Measurements from ENCODE around the gene PFKP. TPM values are rescaled to one million over a fixed set of nuclear protein-coding genes. Genes with fewer than 3 reads are reported as not detected.

PFKP gene
- total RNA-seq, 1 experiment from 2014 or later = 232 TPM

GRCh38 chr10:3143791-3144434 is 76.6 kb downstream of the PFKP start:
- Histone ChIP-seq H3K4me3 (ENCODE audit: low read depth in 2 of 2, low read length in 2 of 2) (no peak overlapping the region), H3K4me1 (ENCODE audit: control insufficient read depth, insufficient read depth, low read length) (no peaks in the 10 kb centered on the region), H3K36me3 (ENCODE audit: control insufficient read depth, insufficient read depth, low read length) (peaks cover 4% of the 10 kb centered on the region; the same call in 1 of the 2 replicates), H3K27me3 (ENCODE audit: control insufficient read depth, insufficient read depth, low read length) (no peaks in the 10 kb centered on the region), H3K27ac (ENCODE audit: low read length) (no peak overlapping the region), H3K9me3 (ENCODE audit: control insufficient read depth, insufficient read depth, low read depth, low read length) (no peaks in the 10 kb centered on the region)
- intact Hi-C loops (cut with micrococcal nuclease; ENCODE audit: unreplicated experiment) = no loop called here
- TF ChIP-seq POLR2AphosphoS5 (IDR thresholded peaks at IDR 0.05; ENCODE audit: low read depth, low read length) = no peak
- no peak for TF ChIP-seq REST (IDR thresholded peaks at IDR 0.05; ENCODE audit: insufficient read depth in 1 of 2, low read depth in 2 of 2, low read length in 1 of 2)
- TF ChIP-seq CTCF (IDR thresholded peaks at IDR 0.05) = no peak
- TF ChIP-seq TCF7L2 (IDR thresholded peaks at IDR 0.05; ENCODE audit: low read depth, low read length) = no peak
- TF ChIP-seq SIN3A (IDR thresholded peaks at IDR 0.05; ENCODE audit: borderline replicate concordance, insufficient read depth, low read depth, low read length) = no peak
- DNase-seq (ENCODE audit: low read depth, low spot score) (no peak), ATAC-seq (no peak)
- in situ Hi-C loops (cut with HindIII; ENCODE audit: low pct_unique_long_range_greater_than_20kb, low sequenced_read_pairs) = no loop called here
- CTCF ChIA-PET = no interaction called here
- no TSS peak for BruUV-seq (replicated peaks)
- POLR2A ChIA-PET = no interaction called here

GRCh38 chr10:3145366-3145765 is 78.0 kb downstream of the PFKP start:
- no TSS peak for BruUV-seq (replicated peaks)
- in situ Hi-C loops (cut with HindIII; ENCODE audit: low pct_unique_long_range_greater_than_20kb, low sequenced_read_pairs) = no loop called here
- Histone ChIP-seq H3K4me3 (ENCODE audit: low read depth in 2 of 2, low read length in 2 of 2) (no peak overlapping the region), H3K27me3 (ENCODE audit: control insufficient read depth, insufficient read depth, low read length) (no peaks in the 10 kb centered on the region), H3K4me1 (ENCODE audit: control insufficient read depth, insufficient read depth, low read length) (no peaks in the 10 kb centered on the region), H3K9me3 (ENCODE audit: control insufficient read depth, insufficient read depth, low read depth, low read length) (no peaks in the 10 kb centered on the region), H3K27ac (ENCODE audit: low read length) (no peak overlapping the region), H3K36me3 (ENCODE audit: control insufficient read depth, insufficient read depth, low read length) (peaks cover 4% of the 10 kb centered on the region)
- ChIA-PET CTCF (no interaction called here), POLR2A (no interaction called here)
- intact Hi-C loops (cut with micrococcal nuclease; ENCODE audit: unreplicated experiment) = no loop called here
- DNase-seq (ENCODE audit: low read depth, low spot score) = no peak
- TF ChIP-seq TCF7L2 (IDR thresholded peaks at IDR 0.05; ENCODE audit: low read depth, low read length) (no peak), CTCF (IDR thresholded peaks at IDR 0.05) (no peak), SIN3A (IDR thresholded peaks at IDR 0.05; ENCODE audit: borderline replicate concordance, insufficient read depth, low read depth, low read length) (no peak), REST (IDR thresholded peaks at IDR 0.05; ENCODE audit: insufficient read depth in 1 of 2, low read depth in 2 of 2, low read length in 1 of 2) (no peak), POLR2AphosphoS5 (IDR thresholded peaks at IDR 0.05; ENCODE audit: low read depth, low read length) (no peak)
- no peak for ATAC-seq
